Neural cell (in vitro differentiated cells): Measurements from ENCODE around the gene ARHGEF1.

Experiments
- POLR2AphosphoS5 ChIP-seq: IDR thresholded peaks from 2 replicates; pipeline ENCODE4 v1.6.1; 2012
- SMC3 ChIP-seq: fragments of 450-650 bp; conservative IDR thresholded peaks from 2 replicates; pipeline ENCODE4 v1.6.1; 2014; ENCODE audit warnings: antibody characterized with exemption, mild to moderate bottlenecking, moderate library complexity; ENCODE audit not compliant: poor library complexity
- TF ChIP-seq, protein P1 (sequence below): fragments of 450-650 bp; IDR thresholded peaks from 2 replicates; pipeline ENCODE4 v1.5.1; 2014; ENCODE audit warnings: antibody characterized with exemption, mild to moderate bottlenecking, moderate library complexity; ENCODE audit not compliant: poor library complexity, severe bottlenecking

DNA sequence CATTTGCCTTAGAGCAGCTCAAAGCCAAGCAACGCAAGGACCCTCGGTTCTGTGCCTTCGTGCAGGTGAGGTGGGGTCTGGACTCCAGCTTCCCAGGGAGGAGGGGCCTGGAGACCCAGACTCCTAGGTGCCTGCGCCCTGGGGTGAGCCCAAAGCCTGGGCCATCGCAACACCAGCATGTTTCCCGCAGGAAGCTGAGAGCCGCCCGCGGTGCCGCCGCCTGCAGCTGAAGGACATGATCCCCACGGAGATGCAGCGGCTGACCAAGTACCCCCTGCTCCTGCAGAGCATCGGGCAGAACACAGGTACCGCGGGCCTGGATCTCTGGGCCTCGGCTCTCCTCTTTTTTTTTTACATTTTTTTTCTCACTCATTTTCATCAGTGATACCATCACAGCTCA lies 19.6 kb downstream of the ARHGEF1 start:
- TF ChIP-seq, protein P1, sequence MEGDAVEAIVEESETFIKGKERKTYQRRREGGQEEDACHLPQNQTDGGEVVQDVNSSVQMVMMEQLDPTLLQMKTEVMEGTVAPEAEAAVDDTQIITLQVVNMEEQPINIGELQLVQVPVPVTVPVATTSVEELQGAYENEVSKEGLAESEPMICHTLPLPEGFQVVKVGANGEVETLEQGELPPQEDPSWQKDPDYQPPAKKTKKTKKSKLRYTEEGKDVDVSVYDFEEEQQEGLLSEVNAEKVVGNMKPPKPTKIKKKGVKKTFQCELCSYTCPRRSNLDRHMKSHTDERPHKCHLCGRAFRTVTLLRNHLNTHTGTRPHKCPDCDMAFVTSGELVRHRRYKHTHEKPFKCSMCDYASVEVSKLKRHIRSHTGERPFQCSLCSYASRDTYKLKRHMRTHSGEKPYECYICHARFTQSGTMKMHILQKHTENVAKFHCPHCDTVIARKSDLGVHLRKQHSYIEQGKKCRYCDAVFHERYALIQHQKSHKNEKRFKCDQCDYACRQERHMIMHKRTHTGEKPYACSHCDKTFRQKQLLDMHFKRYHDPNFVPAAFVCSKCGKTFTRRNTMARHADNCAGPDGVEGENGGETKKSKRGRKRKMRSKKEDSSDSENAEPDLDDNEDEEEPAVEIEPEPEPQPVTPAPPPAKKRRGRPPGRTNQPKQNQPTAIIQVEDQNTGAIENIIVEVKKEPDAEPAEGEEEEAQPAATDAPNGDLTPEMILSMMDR: no peak
- no peak for TF ChIP-seq POLR2AphosphoS5
- no peak for TF ChIP-seq SMC3
